SU-DHL-6 (cell line): ENCODE data around the gene HIPK4.
"Not testable (repeated sequence)": the region's sequence is repeated elsewhere in the genome, so short reads cannot be mapped to it uniquely, and the experiment has no call there.

ENCODE experiments used
- CTCF ChIP-seq: fragments of 200-600 bp; sonication (generic); IDR thresholded peaks from one replicate; pipeline ENCODE4 v1.5.1; 2017; ENCODE audit warnings: antibody characterized with exemption, mild to moderate bottlenecking, low read length, moderate library complexity; ENCODE audit not compliant: insufficient read depth, poor library complexity, severe bottlenecking
- EZH2phosphoT487 ChIP-seq: fragments of 200-600 bp; sonication (generic), shearing (Covaris generic); conservative IDR thresholded peaks from 2 replicates; pipeline ENCODE4 v1.6.1; 2018; ENCODE audit warnings: mild to moderate bottlenecking, antibody characterized with exemption, low read length, moderate library complexity, mixed read lengths

- not testable (repeated sequence) for TF ChIP-seq CTCF, EZH2phosphoT487
Measured at GRCh38 chr19:40432760-40433159, 42.8 kb upstream of the HIPK4 start.
